NCI-H1436 (cell line): ENCODE results near the gene SCAF11.

Source experiments
- DNase-seq: peaks from one replicate; lab custom pipeline; 2025; lab: John Stamatoyannopoulos, UW

SCAF11 gene

DNA sequence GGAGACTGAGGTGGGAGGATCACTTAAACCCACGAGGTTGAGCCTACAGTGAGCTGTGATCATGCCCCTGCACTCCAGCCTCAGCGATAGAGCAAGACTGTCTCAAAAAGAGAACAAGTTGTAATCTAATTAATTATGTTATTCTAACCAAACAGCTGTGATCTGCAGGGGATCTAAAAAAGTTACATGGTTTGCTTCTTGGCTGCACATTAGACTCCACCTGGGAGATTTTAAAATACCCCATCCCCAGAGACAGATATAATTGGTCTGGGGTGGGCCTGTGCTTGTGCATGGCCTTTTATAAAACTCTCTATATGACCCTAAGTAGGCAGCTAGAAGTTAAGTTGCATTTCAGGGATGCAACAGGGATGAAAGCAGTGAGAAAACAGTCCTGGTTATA lies 76.7 kb downstream of the SCAF11 start:
- DNase-seq, result no peak

DNA sequence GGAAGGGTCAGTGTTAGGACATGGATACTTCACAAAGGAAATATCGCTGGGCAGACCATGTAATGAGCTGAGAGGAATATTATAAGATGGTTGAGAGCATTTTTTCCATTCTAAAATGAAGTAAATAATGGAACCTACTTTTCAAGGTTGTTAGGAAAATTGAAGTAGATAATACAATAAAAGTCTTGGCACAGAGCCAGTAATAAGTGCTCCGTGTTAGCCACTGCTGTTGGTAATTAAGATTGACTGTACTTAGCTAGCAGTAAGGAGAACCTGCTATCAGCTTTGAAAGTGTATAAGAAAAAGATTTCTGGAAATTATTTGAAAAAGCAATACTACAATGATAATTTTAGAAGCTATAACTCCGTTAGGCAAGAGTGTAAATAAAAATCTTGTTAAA lies 77.6 kb downstream of the SCAF11 start:
- DNase-seq, result peak; percentile 78

DNA sequence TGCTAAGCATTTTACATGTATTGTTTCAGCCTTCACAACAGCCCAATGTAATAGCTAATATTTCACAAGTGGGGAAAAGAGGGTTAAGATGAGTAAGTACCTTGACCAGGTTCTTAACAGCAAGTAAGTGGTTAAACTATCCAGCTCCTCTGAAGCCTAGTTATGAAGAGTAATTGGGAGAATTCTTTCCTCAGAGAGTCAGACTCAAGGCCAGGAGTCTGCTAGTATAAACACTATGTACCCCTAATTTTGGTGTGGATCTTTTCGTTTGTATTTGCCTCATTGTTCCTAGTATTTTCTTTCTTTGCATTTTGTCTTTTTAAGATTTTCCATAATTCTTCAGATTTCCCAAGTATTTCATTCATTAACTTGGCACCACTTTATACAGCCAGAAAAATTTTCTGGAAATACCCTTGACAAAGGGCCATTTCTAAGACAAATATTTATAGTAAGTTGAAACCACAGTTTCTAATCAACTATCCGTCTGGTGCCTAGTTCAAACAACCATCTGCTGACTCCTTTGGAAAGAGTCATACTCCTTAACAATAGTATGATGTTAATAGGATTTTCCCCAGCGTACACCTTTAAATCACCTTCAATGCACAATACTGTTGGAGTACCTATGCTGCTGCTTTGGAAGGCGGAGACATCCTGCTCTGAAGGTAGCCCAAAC lies 81.2 kb downstream of the SCAF11 start:
- DNase-seq, result no peak

DNA sequence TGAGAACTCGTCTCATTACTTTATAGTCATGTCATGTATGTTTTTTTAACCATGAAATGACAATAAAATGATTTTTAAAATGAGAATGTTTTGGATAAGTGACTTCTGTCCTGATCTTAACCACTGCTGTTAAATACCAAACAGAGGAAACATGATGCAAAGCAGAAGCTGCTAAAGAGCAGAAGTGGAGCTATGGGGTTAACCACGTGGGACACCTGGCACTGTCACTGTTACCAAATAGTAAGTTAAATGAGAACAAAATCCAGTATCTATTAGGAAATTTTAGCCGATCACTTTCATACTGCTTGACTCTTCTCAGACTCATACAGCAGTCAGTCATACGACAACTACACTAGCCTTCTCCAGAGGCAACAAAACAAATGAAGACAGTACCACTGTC lies 82.4 kb downstream of the SCAF11 start:
- no peak for DNase-seq

DNA sequence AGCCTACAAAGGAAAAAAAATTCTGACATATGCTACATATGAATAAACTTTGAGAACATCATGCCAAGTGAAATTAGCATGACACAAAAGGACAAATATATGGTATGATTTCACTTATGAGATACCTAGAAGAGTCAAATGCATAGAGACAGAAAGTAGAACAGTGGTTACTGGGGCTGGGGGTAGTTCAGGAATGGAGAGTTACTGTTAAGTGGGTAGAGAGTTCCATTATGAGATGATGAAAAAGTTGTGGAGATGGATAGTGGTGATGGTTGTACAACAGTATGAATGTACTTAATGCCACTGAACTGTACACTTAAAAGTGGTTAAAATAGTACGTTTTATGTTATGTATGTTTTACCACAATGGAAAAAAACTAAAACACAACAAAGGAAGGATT lies 92.3 kb downstream of the SCAF11 start:
- DNase-seq, result no peak

DNA sequence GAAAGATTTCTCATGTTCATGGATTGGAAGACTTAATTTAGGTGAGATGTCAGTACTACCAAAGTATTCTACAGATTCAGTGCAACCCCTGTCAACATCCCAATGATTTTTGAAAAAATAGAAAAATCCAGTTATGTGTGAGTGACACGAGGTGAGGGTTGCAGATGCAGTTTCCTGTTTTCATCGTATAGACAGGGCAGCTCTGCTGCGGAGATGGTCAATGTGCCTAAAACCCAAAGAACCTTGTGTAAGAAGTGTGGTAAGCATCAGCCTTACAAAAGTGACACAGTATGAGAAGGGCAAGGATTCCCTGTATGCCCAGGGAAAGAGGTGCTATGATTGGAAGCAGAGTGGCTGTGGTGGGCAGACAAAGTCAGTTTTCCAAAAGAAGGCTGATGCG lies 94.4 kb downstream of the SCAF11 start:
- DNase-seq, result no peak

DNA sequence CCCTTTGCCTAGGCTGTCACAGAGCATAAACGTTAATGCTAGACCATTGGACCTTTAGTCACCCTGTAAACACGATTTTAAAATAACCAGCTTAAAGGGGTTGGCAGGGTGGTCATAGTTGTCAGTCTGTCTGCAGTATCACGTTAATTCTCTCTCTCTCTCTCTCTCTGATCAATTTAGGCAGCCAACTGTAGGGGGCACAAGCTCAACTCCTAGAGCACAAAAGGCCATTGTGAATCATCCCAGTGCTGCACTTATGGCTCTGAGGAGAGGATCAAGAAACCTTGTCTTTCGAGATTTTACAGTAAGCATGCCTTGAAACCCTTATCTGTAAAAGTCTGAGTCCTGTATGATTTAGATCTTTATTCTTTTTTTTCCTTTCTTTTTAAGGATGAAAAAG lies 97.1 kb downstream of the SCAF11 start:
- DNase-seq, result no peak

DNA sequence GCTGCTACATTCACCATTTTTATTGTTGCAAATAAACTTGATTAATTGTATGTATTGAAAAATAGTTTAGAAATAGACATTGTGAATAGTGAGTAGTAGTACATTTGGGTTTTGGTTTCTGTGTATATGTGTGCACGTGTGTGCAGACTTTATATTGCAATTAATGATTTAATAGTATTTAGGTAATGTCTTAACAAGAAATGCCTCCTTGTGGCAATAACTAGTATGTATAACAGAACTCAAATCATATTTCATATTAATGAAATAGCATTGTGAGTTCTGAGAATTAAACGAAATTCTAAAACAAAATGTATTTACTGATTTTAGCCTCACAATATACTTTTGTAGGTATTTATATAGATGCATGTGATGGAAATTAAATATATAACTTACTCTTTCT lies 100.1 kb downstream of the SCAF11 start:
- no peak for DNase-seq

DNA sequence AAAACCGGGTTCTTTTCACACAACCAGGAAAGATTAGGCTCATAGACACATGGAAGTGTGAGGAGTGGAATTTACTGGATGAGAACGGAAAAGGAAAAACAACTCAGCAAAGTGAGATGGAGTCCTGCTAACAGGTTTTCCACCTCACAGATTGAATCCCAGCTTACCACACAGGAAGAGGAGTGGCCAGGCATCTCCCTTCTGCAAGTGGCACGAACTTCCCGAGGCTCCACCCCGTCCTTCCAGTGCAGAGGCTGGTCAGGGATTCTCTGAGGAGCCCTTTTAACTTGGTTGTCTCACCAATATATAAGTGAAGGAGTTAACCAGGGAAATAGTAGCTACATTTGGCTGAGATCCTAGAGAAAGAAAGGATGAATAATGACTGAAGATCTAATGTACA lies 102.8 kb downstream of the SCAF11 start:
- no peak for DNase-seq

DNA sequence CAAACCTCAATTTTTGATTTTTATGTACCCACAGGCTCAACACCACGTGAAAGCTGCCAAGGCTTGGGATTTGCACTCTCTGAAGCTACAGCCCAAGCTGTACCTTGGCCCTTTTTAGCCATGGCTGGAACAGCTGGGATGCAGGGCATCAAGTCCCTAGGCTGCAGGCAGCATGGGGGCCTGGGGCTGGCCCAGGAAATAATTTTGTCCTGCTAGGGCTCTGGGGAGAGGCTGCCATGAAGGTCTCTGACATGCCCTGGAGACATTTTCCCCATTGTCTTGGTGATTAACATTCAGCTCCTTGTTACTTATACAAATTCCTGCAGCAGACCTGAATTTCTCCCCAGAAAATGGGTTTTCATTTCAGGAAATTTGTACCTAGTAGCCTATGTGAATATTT lies 103.7 kb downstream of the SCAF11 start:
- DNase-seq, result no peak

DNA sequence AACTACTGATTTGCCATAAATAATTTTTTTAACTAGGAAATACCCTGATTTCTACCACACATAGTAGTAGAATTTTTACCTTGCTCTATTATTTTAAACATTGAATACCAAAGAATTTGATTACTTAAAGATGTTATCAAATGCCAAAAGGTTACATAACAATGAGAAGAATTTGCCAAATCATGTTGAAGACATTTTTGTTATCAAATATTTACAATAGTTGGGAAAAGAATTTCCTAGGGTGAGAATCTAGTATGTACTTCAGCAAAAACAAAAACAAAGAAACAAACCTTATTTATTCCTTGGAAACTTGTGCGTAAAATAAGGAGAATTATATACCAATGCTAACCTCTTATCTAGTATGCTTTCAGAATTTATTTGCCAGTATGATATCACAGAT lies 107.2 kb downstream of the SCAF11 start:
- DNase-seq, result no peak

DNA sequence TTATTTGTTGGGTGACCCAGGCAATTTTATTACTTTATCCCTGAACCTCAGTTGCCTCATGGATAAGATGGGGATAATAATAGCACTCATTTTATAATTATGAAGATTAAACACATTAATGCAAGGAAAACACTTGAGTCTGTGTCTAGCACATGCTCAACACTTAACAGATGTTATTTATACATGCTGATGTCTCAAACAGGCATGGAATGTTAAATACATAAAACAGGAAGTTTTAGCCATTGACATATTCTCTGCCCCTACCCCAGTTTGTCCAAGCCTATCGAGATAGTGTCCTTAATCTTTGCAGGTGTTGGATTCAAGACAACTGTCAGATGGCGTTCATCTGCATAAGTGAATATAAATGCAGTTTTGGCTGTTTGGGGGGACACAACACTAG lies 109.8 kb downstream of the SCAF11 start:
- DNase-seq, result no peak

DNA sequence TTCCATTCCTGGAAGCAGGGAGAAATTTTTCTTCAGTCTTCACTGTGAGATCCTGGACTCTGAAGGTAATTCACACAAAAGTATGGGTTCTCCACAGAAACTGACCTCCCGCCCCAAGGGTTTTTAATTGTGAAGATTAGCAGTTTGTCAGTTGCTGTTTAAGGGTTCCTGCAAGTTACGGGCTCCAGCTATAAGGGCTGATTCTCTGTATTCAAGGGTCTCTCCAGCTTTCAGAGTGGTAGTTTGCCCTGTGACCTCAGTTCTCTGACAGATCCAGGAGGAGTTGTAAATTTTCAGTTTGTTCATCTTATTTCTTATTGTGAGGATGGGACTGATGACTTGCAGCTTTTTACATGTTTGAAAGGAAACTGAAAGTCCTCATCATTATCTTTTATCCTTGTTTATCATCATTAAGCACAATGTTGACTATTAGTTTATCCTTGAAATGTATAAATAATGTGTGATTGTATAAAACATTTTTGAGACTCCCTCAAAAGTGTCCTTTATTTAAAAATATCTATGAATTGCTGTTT lies 110.9 kb downstream of the SCAF11 start:
- no peak for DNase-seq

DNA sequence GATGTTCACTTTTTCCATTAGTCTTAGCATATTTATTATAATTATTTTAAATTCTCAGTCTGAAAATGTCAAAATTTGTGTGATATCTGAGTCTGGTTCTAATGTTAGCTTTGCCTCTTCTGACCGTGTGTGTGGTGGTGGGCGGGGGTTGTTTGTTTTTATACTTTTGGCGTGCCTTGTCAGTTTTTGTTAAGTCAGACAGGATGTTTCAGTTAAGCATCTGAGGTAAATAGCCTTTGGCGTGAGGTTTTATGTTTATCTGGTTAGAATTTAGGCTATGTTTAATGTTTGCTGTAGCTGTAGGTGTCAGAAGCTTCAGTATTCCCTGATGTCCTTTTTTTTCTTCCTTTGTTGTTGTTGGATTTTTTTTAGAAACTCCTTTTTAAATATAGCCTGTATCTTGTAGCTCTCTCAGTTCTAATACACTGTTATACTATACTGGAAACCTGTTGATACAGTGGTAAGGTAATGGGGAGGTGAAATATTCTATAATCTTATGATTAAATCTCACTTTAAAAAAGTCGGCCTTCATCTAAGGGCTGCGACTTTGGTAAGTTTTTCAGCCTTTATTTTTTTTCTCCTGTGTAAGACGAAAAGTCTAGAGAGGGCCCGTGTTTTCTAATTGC lies 111.6 kb downstream of the SCAF11 start:
- no peak for DNase-seq

DNA sequence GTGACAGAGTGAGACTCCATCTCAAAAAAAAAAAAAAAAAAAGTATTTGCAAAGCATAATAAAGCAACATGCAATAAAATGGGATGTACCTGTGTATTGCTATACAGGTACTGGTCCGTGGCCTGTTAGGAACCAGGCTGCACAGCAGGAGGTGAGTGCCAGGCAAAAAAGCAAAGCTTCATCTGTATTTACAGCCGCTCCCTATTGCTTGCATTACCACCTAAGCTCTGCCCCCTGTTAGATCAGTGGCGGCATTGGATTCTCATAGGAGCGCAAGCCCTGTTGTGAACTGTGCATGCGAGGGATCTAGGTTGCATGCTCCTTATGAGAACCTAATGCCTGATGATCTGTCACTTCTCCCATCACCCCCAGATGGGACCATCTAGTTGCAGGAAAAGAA lies 113.3 kb downstream of the SCAF11 start:
- no peak for DNase-seq

DNA sequence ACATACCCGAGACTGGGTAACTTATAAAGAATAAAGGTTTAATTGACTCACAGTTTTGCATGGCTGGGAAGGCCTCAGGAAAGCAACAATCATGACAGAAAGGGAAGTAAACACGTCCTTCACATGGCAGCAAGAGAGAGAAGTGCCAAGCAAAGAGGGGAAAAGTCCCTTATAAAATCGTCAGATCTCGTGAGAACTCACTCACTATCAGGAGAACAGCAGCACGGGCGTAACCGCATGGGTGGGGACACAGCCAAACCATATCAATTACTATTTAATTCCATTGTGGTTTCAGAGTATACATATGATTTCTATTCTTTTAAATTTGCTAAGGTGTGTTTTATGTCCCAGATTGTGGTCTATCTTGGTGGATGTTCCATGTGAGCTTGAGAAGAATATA lies 117.9 kb downstream of the SCAF11 start:
- no peak for DNase-seq
